Stomach (tissue), 9 donors: ENCODE data around the gene DCP1B. TPM values are rescaled to one million over a fixed set of nuclear protein-coding genes. Genes with fewer than 3 reads are reported as not detected.

Experiments
- DNase-seq, 2 donors: peaks; one replicate each; pipeline versions ENCODE4 v3.0.0 to v3.0.0-alpha.2; 2013 to 2019
- H3K27ac ChIP-seq, 5 donors: fragments of 200-600 bp in 4 of 5; sonication (generic) in 4 of 5; one replicate each; pipeline ENCODE4 v1.5.1; 2013 to 2019; ENCODE audit warnings: mild to moderate bottlenecking in 1 of 5, moderate library complexity in 1 of 5
- H3K27me3 ChIP-seq, 3 donors: fragments of 200-600 bp; sonication (generic); one replicate each; pipeline ENCODE4 v1.5.1; 2017 to 2019; ENCODE audit warnings: mixed run types in 1 of 3
- H3K36me3 ChIP-seq, 4 donors: fragments of 200-600 bp; sonication (generic); 1 replicate in 3 of 4; 2 replicates in 1 of 4; pipeline ENCODE4 v1.5.1; 2016 to 2019
- H3K4me1 ChIP-seq, 4 donors: fragments of 200-600 bp; sonication (generic); one replicate each; pipeline ENCODE4 v1.5.1; 2016 to 2019
- H3K4me3 ChIP-seq, 4 donors: fragments of 200-600 bp; sonication (generic) in 3 of 4; one replicate each; pipeline ENCODE4 v1.5.1; 2016 to 2019; ENCODE audit warnings: mild to moderate bottlenecking in 1 of 4
- H3K9me3 ChIP-seq, 4 donors: fragments of 200-600 bp; sonication (generic); one replicate each; pipeline ENCODE4 v1.5.1; 2016 to 2019
- CTCF ChIP-seq, 7 experiments: fragments of 450-650 bp in 4 of 7; fragments of 200-600 bp in 3 of 7; sonication (generic) in 3 of 7; IDR thresholded peaks; one replicate each; pipeline ENCODE4 v1.5.1; 2016 to 2019; ENCODE audit warnings: antibody characterized with exemption in 7 of 7, control low read depth in 2 of 7, mild to moderate bottlenecking in 1 of 7
- EP300 ChIP-seq: sonication (generic); formaldehyde crosslinking; IDR thresholded peaks from one replicate; pipeline ENCODE4 v1.6.1; 2017; ENCODE audit warnings: antibody characterized with exemption
- POLR2A ChIP-seq, 4 donors: fragments of 450-650 bp; IDR thresholded peaks; one replicate each; pipeline ENCODE4 v1.6.1; 2016; ENCODE audit warnings: antibody characterized with exemption in 4 of 4, control low read depth in 2 of 4, mild to moderate bottlenecking in 1 of 4, moderate library complexity in 1 of 4
- POLR2AphosphoS5 ChIP-seq, 3 donors: sonication (generic); formaldehyde crosslinking; IDR thresholded peaks; one replicate each; pipeline ENCODE4 v1.6.1; 2016; ENCODE audit warnings: antibody characterized with exemption in 3 of 3
- WGBS, 5 donors: extraction: QIAGEN DNeasy Blood & Tissue Kit in 3 of 5; methylation state at CpG; one replicate each; pipeline versions ENCODE4 v1.1.5 to v1.1.7; 2013 to 2018; 5-methylcytosine and 5-hydroxymethylcytosine counted together
- intact Hi-C: fragments of 100-400 bp; cut with DNase I; formaldehyde crosslinking; loops from one replicate; pipeline ENCODE4 v1.15.1; 2023; ENCODE audit warnings: low total_unique reads
- polyA plus RNA-seq, 3 donors: library from polyadenylated mRNA; stranded (reverse); fragments of 200-250 nt; gene quantifications; one replicate each; pipeline ENCODE4 v1.2.3, GENCODE V29; 2013
- total RNA-seq, 5 donors: library from RNA; depleted of rRNA; stranded (reverse); fragments of >200 nt; gene quantifications; one replicate each; pipeline versions ENCODE4 v1.1.0 to v1.2.3, GENCODE V29; 2014 to 2016
- donor health status: healthy with polysubstance abuse.
- donor health status: Bipolar disorder and iron deficiency.
- donor health status: healthy.

Gene DCP1B
- total and polyA plus RNA-seq, 8 donors, result 5.8 to 43.2 (median 16.0) TPM; not detected in 1

GRCh38 chr12:1907652-1908611 is 96.3 kb downstream of the DCP1B start:
- peaks cover 0 to 38% (median 20%) of the 10 kb centered on the region in 4 donors for H3K9me3 ChIP-seq
- H3K27me3 ChIP-seq, result peaks cover 0 to 27% (median 6%) of the 10 kb centered on the region in 3 donors
- H3K36me3 ChIP-seq, result no peaks in the 10 kb centered on the region
- H3K27ac ChIP-seq, result no peak overlapping the region
- intact Hi-C loops, result no loop called here
- 20 to 40% (median 28%) methylated on average over 29 to 67 of the region's 67 CpGs for WGBS, 5 donors
- peak overlapping the region; percentile 12 to 25 (median 20) for H3K4me3 ChIP-seq
- TF ChIP-seq CTCF (IDR thresholded peaks at IDR 0.05) (no peak), POLR2A (IDR thresholded peaks at IDR 0.05) (no peak), POLR2AphosphoS5 (IDR thresholded peaks at IDR 0.05) (no peak), EP300 (no peak)
- peak; percentile 26 to 69 for DNase-seq
- peaks cover 0 to 10% (median 5%) of the 10 kb centered on the region in 4 donors for H3K4me1 ChIP-seq

- DNase-seq, result no peak
- Histone ChIP-seq H3K27me3 (peaks cover 0 to 27% (median 6%) of the 10 kb centered on the region in 3 donors), H3K27ac (no peak overlapping the region), H3K9me3 (peaks cover 0 to 42% (median 25%) of the 10 kb centered on the region in 4 donors), H3K4me1 (peaks cover 0 to 10% (median 5%) of the 10 kb centered on the region in 4 donors), H3K4me3 (no peak overlapping the region), H3K36me3 (no peaks in the 10 kb centered on the region)
- 37 to 50% (median 39%) methylated on average over 3 of the region's 3 CpGs for WGBS, 5 donors
- intact Hi-C loops, result no loop called here
- TF ChIP-seq CTCF (IDR thresholded peaks at IDR 0.05) (no peak), EP300 (no peak), POLR2AphosphoS5 (IDR thresholded peaks at IDR 0.05) (no peak), POLR2A (IDR thresholded peaks at IDR 0.05) (no peak)
Observed at GRCh38 chr12:1906579-1906978, 97.7 kb downstream of the DCP1B start.

GRCh38 chr12:1904875-1905274 is 99.4 kb downstream of the DCP1B start:
- Histone ChIP-seq H3K4me1 (peaks cover 0 to 10% (median 5%) of the 10 kb centered on the region in 4 donors), H3K9me3 (peaks cover 0 to 42% (median 25%) of the 10 kb centered on the region in 4 donors), H3K27ac (no peak overlapping the region), H3K27me3 (peaks cover 0 to 23% (median 6%) of the 10 kb centered on the region in 3 donors), H3K4me3 (no peak overlapping the region), H3K36me3 (no peaks in the 10 kb centered on the region)
- intact Hi-C loops, result no loop called here
- no peak for TF ChIP-seq POLR2AphosphoS5 (IDR thresholded peaks at IDR 0.05)
- TF ChIP-seq EP300, result no peak
- no peak for TF ChIP-seq POLR2A (IDR thresholded peaks at IDR 0.05)
- TF ChIP-seq CTCF (IDR thresholded peaks at IDR 0.05), result no peak
- no peak for DNase-seq

GRCh38 chr12:1896964-1897363 is 107.3 kb downstream of the DCP1B start:
- intact Hi-C loops, result no loop called here
- Histone ChIP-seq H3K27me3 (peaks cover 0 to 3% (median 0%) of the 10 kb centered on the region in 3 donors), H3K4me1 (no peaks in the 10 kb centered on the region), H3K36me3 (no peaks in the 10 kb centered on the region), H3K27ac (no peak overlapping the region), H3K4me3 (no peak overlapping the region), H3K9me3 (peaks cover 0 to 15% (median 10%) of the 10 kb centered on the region in 4 donors)
- TF ChIP-seq EP300 (no peak), POLR2AphosphoS5 (IDR thresholded peaks at IDR 0.05) (no peak), POLR2A (IDR thresholded peaks at IDR 0.05) (no peak), CTCF (IDR thresholded peaks at IDR 0.05) (no peak)
- no peak for DNase-seq
- 73 to 79% (median 77%) methylated on average over 5 of the region's 5 CpGs for WGBS, 5 donors

Other genes starting within 250 kb of the DCP1B start
- gene LRTM2, start 183.9 kb downstream of the DCP1B start, total RNA-seq, result not detected
- under 1 TPM in 1 of 3 donors, not detected in 2; 0.03 TPM for gene LRTM2, start 183.9 kb downstream of the DCP1B start, polyA plus RNA-seq
- 1 to 10 TPM in 3 of 5 donors, under 1 TPM in 1, not detected in 1; 0.58 to 3.5 (median 1.5) TPM for gene CACNA2D4, start 85.8 kb downstream of the DCP1B start, total RNA-seq
- gene CACNA2D4, start 85.8 kb downstream of the DCP1B start, polyA plus RNA-seq, result 1 to 10 TPM; 1.8 to 3.2 (median 1.9) TPM
- 10 to 100 TPM in 3 of 5 donors, 1 to 10 TPM in 2; 6.7 to 55.8 (median 23.7) TPM for gene CACNA1C, start 48.5 kb upstream of the DCP1B start, total RNA-seq
- gene CACNA1C, start 48.5 kb upstream of the DCP1B start, polyA plus RNA-seq, result 1 to 10 TPM in 1 of 3 donors, under 1 TPM in 2; 0.31 to 2.8 (median 0.93) TPM